GM12878 (cell line): ENCODE results near the gene SYNJ2BP.

Source experiments
- FOXK2 ChIP-seq: fragments of 450-650 bp; IDR thresholded peaks from 2 replicates; pipeline ENCODE4 v1.6.1; 2017; ENCODE audit warnings: mild to moderate bottlenecking, moderate library complexity
- TF ChIP-seq, protein P1 (sequence below): fragments of 450-650 bp; conservative IDR thresholded peaks from 2 replicates; pipeline ENCODE4 v1.6.1; 2017; ENCODE audit warnings: mild to moderate bottlenecking, moderate library complexity

DNA sequence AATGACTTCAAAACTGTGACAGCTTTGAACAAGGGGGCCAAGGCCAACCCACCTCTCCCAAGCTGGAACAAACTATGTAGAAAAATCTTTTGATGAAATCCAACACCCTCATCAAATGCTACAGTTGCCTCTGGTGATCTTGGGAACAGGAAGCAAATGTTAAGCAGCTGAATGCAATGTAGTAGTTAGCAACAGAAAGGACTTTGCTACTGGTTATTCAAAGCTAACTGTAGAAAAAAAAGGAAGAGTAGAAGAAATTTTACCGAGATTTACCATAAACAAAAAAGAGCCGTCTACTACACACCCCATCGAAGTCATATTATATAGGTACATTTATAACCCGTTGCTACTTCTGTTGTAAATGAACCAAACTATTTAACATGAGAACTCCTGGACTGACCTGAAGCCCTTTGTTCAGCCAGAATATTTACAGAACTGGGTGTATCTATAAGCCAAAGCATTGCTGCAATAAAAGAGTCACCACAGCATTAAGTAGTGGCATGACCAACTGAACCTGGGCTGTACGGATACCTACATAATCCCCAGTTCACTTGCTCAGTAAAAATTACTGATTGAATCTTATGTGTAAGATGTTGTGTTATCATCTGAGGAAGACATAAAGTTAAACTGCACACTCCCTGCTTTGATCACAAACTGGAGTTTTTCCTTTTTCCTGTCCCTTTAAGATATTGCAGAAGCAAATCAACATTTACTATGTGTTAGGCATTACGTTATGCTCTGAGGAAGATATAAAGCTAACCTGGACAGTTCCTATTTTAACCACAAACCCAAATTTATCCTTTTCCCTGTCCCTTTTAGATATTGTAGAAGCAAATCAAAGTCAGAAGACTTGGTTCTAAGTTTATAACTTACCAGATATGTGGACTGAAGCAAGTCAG, 25.1 kb downstream of the SYNJ2BP start:
- TF ChIP-seq, protein P1, sequence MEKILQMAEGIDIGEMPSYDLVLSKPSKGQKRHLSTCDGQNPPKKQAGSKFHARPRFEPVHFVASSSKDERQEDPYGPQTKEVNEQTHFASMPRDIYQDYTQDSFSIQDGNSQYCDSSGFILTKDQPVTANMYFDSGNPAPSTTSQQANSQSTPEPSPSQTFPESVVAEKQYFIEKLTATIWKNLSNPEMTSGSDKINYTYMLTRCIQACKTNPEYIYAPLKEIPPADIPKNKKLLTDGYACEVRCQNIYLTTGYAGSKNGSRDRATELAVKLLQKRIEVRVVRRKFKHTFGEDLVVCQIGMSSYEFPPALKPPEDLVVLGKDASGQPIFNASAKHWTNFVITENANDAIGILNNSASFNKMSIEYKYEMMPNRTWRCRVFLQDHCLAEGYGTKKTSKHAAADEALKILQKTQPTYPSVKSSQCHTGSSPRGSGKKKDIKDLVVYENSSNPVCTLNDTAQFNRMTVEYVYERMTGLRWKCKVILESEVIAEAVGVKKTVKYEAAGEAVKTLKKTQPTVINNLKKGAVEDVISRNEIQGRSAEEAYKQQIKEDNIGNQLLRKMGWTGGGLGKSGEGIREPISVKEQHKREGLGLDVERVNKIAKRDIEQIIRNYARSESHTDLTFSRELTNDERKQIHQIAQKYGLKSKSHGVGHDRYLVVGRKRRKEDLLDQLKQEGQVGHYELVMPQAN, result no peak
- TF ChIP-seq FOXK2, result no peak
